GM19324 (cell line): ENCODE results near the gene NFIA.

ENCODE experiments used
- ATAC-seq: cut with Tn5 transposase; IDR thresholded peaks from one replicate; pipeline ENCODE4 v1.9.1; 2021; ENCODE audit warnings: mild to moderate bottlenecking, moderate library complexity; ENCODE audit not compliant: unreplicated experiment, low FRiP score

Gene NFIA

GRCh38 chr1:61204528-61204927 is 122.2 kb downstream of the NFIA start:
- ATAC-seq, result no peak

- no peak for ATAC-seq
Observed at GRCh38 chr1:61207416-61207815, 125.1 kb downstream of the NFIA start.

- no peak for ATAC-seq
Observed at GRCh38 chr1:61208172-61208571, 125.8 kb downstream of the NFIA start.

GRCh38 chr1:61208831-61209230 is 126.5 kb downstream of the NFIA start:
- no peak for ATAC-seq

- ATAC-seq, result no peak
Observed at GRCh38 chr1:61210435-61211154, 128.2 kb downstream of the NFIA start.

- ATAC-seq, result no peak
Observed at GRCh38 chr1:61213245-61214011, 131.1 kb downstream of the NFIA start.

GRCh38 chr1:61215119-61215518 is 132.8 kb downstream of the NFIA start:
- ATAC-seq, result no peak

GRCh38 chr1:61215676-61216289 is 133.4 kb downstream of the NFIA start:
- ATAC-seq, result no peak

GRCh38 chr1:61220536-61220935 is 138.2 kb downstream of the NFIA start:
- ATAC-seq, result no peak

- ATAC-seq, result no peak
Observed at GRCh38 chr1:61221642-61222041, 139.3 kb downstream of the NFIA start.

- no peak for ATAC-seq
Observed at GRCh38 chr1:61222240-61222639, 139.9 kb downstream of the NFIA start.

- ATAC-seq, result no peak
Observed at GRCh38 chr1:61223140-61223539, 140.8 kb downstream of the NFIA start.

- ATAC-seq, result no peak
Observed at GRCh38 chr1:61224609-61225008, 142.2 kb downstream of the NFIA start.

GRCh38 chr1:61225478-61225877 is 143.1 kb downstream of the NFIA start:
- no peak for ATAC-seq

- no peak for ATAC-seq
Observed at GRCh38 chr1:61226791-61227567, 144.6 kb downstream of the NFIA start.

GRCh38 chr1:61227857-61228550 is 145.6 kb downstream of the NFIA start:
- no peak for ATAC-seq

GRCh38 chr1:61230523-61230922 is 148.2 kb downstream of the NFIA start:
- no peak for ATAC-seq

- no peak for ATAC-seq
Observed at GRCh38 chr1:61231795-61232194, 149.4 kb downstream of the NFIA start.

- no peak for ATAC-seq
Observed at GRCh38 chr1:61233121-61233660, 150.8 kb downstream of the NFIA start.

- ATAC-seq, result no peak
Observed at GRCh38 chr1:61234587-61234919, 152.2 kb downstream of the NFIA start.
